SK-N-SH treated with all-trans-retinoic acid at 6 μM for 48 hours (cell line): ENCODE measurements around the gene PSMA5.

Source experiments
- ATAC-seq: fragments of 200-7000 bp; cut with Tn5 transposase; 3 replicates; pipeline ENCODE4 v1.9.1; 2020; ENCODE audit warnings: mild to moderate bottlenecking, moderate library complexity
- ARNTL ChIP-seq: fragments of 450-650 bp; formaldehyde crosslinking; IDR thresholded peaks from 2 replicates; pipeline ENCODE4 v1.5.0; 2020; ENCODE audit warnings: low read depth, mild to moderate bottlenecking, moderate library complexity, borderline replicate concordance
- BACH2 ChIP-seq: fragments of 250-450 bp; sonication (Bioruptor Pico); IDR thresholded peaks from 2 replicates; pipeline ENCODE4 v1.9.0; 2021; ENCODE audit warnings: mild to moderate bottlenecking, borderline replicate concordance
- CREB5 ChIP-seq: fragments of 250-450 bp; sonication (Bioruptor Pico); IDR thresholded peaks from 2 replicates; pipeline ENCODE4 v1.5.1; 2020; ENCODE audit warnings: low read depth, mild to moderate bottlenecking, moderate library complexity
- CSDC2 ChIP-seq: fragments of 250-450 bp; sonication (Bioruptor Pico); IDR thresholded peaks from 2 replicates; pipeline ENCODE4 v1.5.0; 2020; ENCODE audit warnings: mild to moderate bottlenecking, moderate library complexity
- ESRRG ChIP-seq: fragments of 250-450 bp; sonication (Bioruptor Pico); IDR thresholded peaks from 2 replicates; pipeline ENCODE4 v1.6.1; 2021; ENCODE audit warnings: mild to moderate bottlenecking
- GLIS3 ChIP-seq: fragments of 250-450 bp; sonication (Bioruptor Pico); IDR thresholded peaks from 2 replicates; pipeline ENCODE4 v1.5.0; 2020; ENCODE audit warnings: mild to moderate bottlenecking, moderate library complexity
- OSR1 ChIP-seq: fragments of 250-450 bp; sonication (Bioruptor Pico); IDR thresholded peaks from 2 replicates; pipeline ENCODE4 v1.8.0; 2022; ENCODE audit warnings: moderate library complexity, mild to moderate bottlenecking, inconsistent platforms
- POU6F1 ChIP-seq: fragments of 250-450 bp; sonication (Bioruptor Pico); IDR thresholded peaks from 2 replicates; pipeline ENCODE4 v1.8.0; 2021; ENCODE audit warnings: low read depth, mild to moderate bottlenecking, moderate library complexity, borderline replicate concordance
- RARB ChIP-seq: fragments of 250-450 bp; sonication (Bioruptor Pico); IDR thresholded peaks from 2 replicates; pipeline ENCODE4 v1.8.0; 2021; ENCODE audit warnings: mild to moderate bottlenecking, moderate library complexity
- SNAI2 ChIP-seq: fragments of 250-450 bp; sonication (Bioruptor Pico); IDR thresholded peaks from 2 replicates; pipeline ENCODE4 v1.5.0; 2020; ENCODE audit warnings: mild to moderate bottlenecking, moderate library complexity
- TCF4 ChIP-seq: fragments of 250-450 bp; sonication (Bioruptor Pico); IDR thresholded peaks from 2 replicates; pipeline ENCODE4 v1.8.0; 2021; ENCODE audit warnings: mild to moderate bottlenecking, moderate library complexity, borderline replicate concordance
- TOX ChIP-seq: fragments of 250-450 bp; sonication (Bioruptor Pico); IDR thresholded peaks from 2 replicates; pipeline ENCODE4 v1.8.0; 2021; ENCODE audit warnings: mild to moderate bottlenecking, moderate library complexity, borderline replicate concordance
- ZC3H10 ChIP-seq: fragments of 250-450 bp; sonication (Bioruptor Pico); IDR thresholded peaks from 2 replicates; pipeline ENCODE4 v1.5.1; 2021; ENCODE audit warnings: mild to moderate bottlenecking, moderate library complexity
- ZFP3 ChIP-seq: fragments of 250-450 bp; sonication (Bioruptor Pico); IDR thresholded peaks from 2 replicates; pipeline ENCODE4 v1.5.0; 2020; ENCODE audit warnings: mild to moderate bottlenecking, moderate library complexity
- ZFP30 ChIP-seq: fragments of 450-650 bp; formaldehyde crosslinking; IDR thresholded peaks from 2 replicates; pipeline ENCODE4 v1.5.0; 2022; ENCODE audit warnings: mild to moderate bottlenecking, moderate library complexity
- ZNF565 ChIP-seq: fragments of 450-650 bp; formaldehyde crosslinking; conservative IDR thresholded peaks from 2 replicates; pipeline ENCODE4 v1.5.0; 2020; ENCODE audit warnings: low read depth, mild to moderate bottlenecking, moderate library complexity
- ZNF70 ChIP-seq: fragments of 450-650 bp; formaldehyde crosslinking; IDR thresholded peaks from 2 replicates; pipeline ENCODE4 v1.5.0; 2020; ENCODE audit warnings: mild to moderate bottlenecking, moderate library complexity
- ZNF8 ChIP-seq: fragments of 450-650 bp; formaldehyde crosslinking; IDR thresholded peaks from 2 replicates; pipeline ENCODE4 v1.5.0; 2020; ENCODE audit warnings: mild to moderate bottlenecking, moderate library complexity
- TF ChIP-seq, protein P1 (sequence below): fragments of 250-450 bp; sonication (Bioruptor Pico); IDR thresholded peaks from 2 replicates; pipeline ENCODE4 v1.8.0; 2020; ENCODE audit warnings: mild to moderate bottlenecking, moderate library complexity, borderline replicate concordance
- TF ChIP-seq, protein P2 (sequence below): fragments of 250-450 bp; sonication (Bioruptor Pico); IDR thresholded peaks from 2 replicates; pipeline ENCODE4 v1.5.0; 2020; ENCODE audit warnings: mild to moderate bottlenecking, moderate library complexity

Gene PSMA5

DNA sequence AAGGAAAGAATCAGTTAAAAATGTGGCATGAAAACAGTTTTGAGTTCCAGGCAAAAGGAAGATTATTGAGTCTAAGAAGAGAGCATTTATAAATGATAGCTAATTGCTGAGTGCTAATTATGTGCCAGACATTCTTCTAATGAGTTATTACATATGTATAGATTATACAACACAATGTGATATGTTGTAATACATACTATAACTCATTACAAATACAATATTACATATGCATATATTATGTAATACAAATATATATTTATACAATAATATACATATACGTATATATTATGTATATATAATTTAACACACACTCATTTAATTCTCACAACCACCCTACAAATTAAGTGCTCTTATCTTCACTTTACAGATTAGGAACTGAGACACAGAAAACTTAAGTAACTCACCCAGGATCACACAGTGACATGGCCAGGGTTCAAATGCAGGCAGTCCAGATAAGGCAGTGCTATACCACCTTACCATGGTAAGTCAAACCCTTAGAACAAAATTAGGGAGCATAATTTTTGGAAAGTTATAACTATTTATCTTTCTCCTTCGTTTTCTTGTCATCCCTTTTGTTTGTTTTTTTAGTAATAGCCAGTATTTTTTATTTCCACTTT is 32.5 kb downstream of the PSMA5 start:
- TF ChIP-seq OSR1 (no peak), TOX (CRISPR knock-in tag) (no peak), ZNF8 (no peak), ZFP3 (no peak), ZC3H10 (CRISPR knock-in tag) (no peak), BACH2 (no peak), GLIS3 (CRISPR knock-in tag) (no peak), ESRRG (no peak)
- TF ChIP-seq, protein P1, sequence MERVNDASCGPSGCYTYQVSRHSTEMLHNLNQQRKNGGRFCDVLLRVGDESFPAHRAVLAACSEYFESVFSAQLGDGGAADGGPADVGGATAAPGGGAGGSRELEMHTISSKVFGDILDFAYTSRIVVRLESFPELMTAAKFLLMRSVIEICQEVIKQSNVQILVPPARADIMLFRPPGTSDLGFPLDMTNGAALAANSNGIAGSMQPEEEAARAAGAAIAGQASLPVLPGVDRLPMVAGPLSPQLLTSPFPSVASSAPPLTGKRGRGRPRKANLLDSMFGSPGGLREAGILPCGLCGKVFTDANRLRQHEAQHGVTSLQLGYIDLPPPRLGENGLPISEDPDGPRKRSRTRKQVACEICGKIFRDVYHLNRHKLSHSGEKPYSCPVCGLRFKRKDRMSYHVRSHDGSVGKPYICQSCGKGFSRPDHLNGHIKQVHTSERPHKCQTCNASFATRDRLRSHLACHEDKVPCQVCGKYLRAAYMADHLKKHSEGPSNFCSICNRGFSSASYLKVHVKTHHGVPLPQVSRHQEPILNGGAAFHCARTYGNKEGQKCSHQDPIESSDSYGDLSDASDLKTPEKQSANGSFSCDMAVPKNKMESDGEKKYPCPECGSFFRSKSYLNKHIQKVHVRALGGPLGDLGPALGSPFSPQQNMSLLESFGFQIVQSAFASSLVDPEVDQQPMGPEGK: no peak
- no peak for ATAC-seq

GRCh38 chr1:109392788-109393616 is 33.2 kb downstream of the PSMA5 start:
- no peak for TF ChIP-seq BACH2
- TF ChIP-seq ARNTL (CRISPR knock-in tag): no peak
- TF ChIP-seq TOX (CRISPR knock-in tag): no peak
- TF ChIP-seq, protein P1: no peak
- no peak for TF ChIP-seq OSR1
- no peak for TF ChIP-seq CSDC2
- TF ChIP-seq RARB (CRISPR knock-in tag): no peak
- TF ChIP-seq POU6F1 (CRISPR knock-in tag): no peak
- TF ChIP-seq TCF4 (CRISPR knock-in tag): no peak
- TF ChIP-seq ZNF70: no peak
- TF ChIP-seq ZFP3: no peak
- no peak for TF ChIP-seq ZNF565 (CRISPR knock-in tag)
- TF ChIP-seq, protein P2, sequence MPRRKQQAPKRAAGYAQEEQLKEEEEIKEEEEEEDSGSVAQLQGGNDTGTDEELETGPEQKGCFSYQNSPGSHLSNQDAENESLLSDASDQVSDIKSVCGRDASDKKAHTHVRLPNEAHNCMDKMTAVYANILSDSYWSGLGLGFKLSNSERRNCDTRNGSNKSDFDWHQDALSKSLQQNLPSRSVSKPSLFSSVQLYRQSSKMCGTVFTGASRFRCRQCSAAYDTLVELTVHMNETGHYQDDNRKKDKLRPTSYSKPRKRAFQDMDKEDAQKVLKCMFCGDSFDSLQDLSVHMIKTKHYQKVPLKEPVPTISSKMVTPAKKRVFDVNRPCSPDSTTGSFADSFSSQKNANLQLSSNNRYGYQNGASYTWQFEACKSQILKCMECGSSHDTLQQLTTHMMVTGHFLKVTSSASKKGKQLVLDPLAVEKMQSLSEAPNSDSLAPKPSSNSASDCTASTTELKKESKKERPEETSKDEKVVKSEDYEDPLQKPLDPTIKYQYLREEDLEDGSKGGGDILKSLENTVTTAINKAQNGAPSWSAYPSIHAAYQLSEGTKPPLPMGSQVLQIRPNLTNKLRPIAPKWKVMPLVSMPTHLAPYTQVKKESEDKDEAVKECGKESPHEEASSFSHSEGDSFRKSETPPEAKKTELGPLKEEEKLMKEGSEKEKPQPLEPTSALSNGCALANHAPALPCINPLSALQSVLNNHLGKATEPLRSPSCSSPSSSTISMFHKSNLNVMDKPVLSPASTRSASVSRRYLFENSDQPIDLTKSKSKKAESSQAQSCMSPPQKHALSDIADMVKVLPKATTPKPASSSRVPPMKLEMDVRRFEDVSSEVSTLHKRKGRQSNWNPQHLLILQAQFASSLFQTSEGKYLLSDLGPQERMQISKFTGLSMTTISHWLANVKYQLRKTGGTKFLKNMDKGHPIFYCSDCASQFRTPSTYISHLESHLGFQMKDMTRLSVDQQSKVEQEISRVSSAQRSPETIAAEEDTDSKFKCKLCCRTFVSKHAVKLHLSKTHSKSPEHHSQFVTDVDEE: no peak
- TF ChIP-seq ZFP30 (CRISPR knock-in tag): no peak
- no peak for TF ChIP-seq GLIS3 (CRISPR knock-in tag)
- TF ChIP-seq CREB5: no peak
- TF ChIP-seq, all 23 proteins: peak for 0
- ATAC-seq: no peak

DNA sequence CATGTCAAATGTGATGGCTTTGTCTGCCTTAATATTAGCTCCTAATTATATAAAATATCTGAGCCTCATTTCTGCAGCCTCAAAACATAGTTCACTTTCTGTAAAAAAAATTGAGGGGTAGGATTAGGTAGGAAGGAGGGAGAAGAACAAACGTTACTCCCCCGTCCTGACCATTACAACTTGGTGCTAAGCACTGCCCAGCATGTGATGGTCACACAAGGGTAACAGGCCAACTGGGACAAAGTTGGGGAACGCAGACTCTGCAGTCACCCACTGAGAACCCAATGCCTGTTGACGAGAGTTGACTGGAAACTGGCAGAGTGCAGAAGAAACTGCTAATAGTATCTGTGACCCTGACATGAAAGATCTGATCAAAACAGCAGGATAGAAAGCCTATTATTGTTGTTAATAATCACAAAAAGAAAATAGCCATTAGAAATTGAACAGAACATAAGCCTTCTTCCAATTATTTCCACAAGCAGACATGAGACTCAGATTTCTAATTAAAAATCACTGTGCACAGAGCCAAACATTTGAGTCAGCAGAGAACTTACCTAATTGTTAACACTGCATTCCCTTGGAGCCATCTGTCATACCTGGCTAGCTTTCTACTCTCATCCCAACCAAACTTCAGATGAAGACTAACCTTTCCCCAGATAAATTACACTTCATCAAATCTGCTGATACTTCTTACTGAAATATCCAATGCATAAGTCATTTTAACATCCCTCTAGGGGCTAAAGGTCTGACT is 34.0 kb downstream of the PSMA5 start:
- TF ChIP-seq GLIS3 (CRISPR knock-in tag) (no peak), ARNTL (CRISPR knock-in tag) (no peak), CSDC2 (no peak), TCF4 (CRISPR knock-in tag) (no peak), SNAI2 (CRISPR knock-in tag) (no peak), OSR1 (no peak), POU6F1 (CRISPR knock-in tag) (no peak)
- no peak for ATAC-seq
